Right cardiac atrium (tissue), 5 donors: ENCODE measurements around the gene NUAK1. TPM values are rescaled to one million over a fixed set of nuclear protein-coding genes. Genes with fewer than 3 reads are reported as not detected.

Source experiments
- polyA plus RNA-seq: library from polyadenylated mRNA; stranded (reverse); fragments of 200-250 nt; gene quantifications from one replicate; pipeline ENCODE4 v1.2.3, GENCODE V29; 2013
- total RNA-seq, 4 donors: library from RNA; stranded (reverse); fragmentation: NEBNext Ultra II Directional; extraction: Animal tissue kit (Norgen Biotek cat#: 25700); gene quantifications; one replicate each; pipeline ENCODE4 v1.2.1, GENCODE V29; 2021
- donor health status: healthy with polysubstance abuse.
- donor health status: DM: no; HTN: yes; CAD: no.
- donor health status: DM: no; HTN: no; CAD: no.
- donor health status: DM: no; HTN: yes; CAD: no; lungs with severe emphysema.
- donor health status: DM: yes; HTN: yes; CAD: no.

Gene NUAK1
- total and polyA plus RNA-seq, 5 donors = 10.0 to 30.2 (median 22.6) TPM

Other genes with a start within 250 kb of the NUAK1 start
- 10 to 100 TPM; 35.6 to 53.7 (median 41.3) TPM for gene CKAP4, start 109.1 kb upstream of the NUAK1 start, total RNA-seq
- gene CKAP4, start 109.1 kb upstream of the NUAK1 start, polyA plus RNA-seq = 24.8 TPM
- 10 to 100 TPM; 54.0 to 64.5 (median 61.9) TPM for gene TCP11L2, start 163.8 kb upstream of the NUAK1 start, total RNA-seq
- 14.2 TPM for gene TCP11L2, start 163.8 kb upstream of the NUAK1 start, polyA plus RNA-seq
- gene POLR3B, start 218.8 kb upstream of the NUAK1 start, total RNA-seq = 1 to 10 TPM; 7.1 to 8.6 (median 7.9) TPM
- 3.4 TPM for gene POLR3B, start 218.8 kb upstream of the NUAK1 start, polyA plus RNA-seq